IMR-90 (cell line): Measurements from ENCODE around the gene CDK5R1. TPM values are rescaled to one million over a fixed set of nuclear protein-coding genes. Genes with fewer than 3 reads are reported as not detected.
A peak's percentile ranks its signal among the peaks of the same experiment; 100 is the strongest.

Source experiments
- ATAC-seq: fragments of 200-7000 bp; cut with Tn5 transposase; 2 replicates; pipeline ENCODE4 v1.9.1; 2020; ENCODE audit warnings: low read depth, mild to moderate bottlenecking, moderate library complexity
- Bru-seq: library from RNA; stranded (reverse); fragments of 400-500 nt; gene quantifications from one replicate; lab custom pipeline; 2021; lab: Mats Ljungman, UMichigan
- BruChase-seq, 2 experiments: library from RNA; stranded (reverse); fragments of 400-500 nt; gene quantifications; one replicate each; lab custom pipeline; 2021; lab: Mats Ljungman, UMichigan
- BruUV-seq: library from RNA; stranded (reverse); fragments of 400-500 nt; replicated peaks from 2 replicates; lab custom pipeline; 2021; lab: Mats Ljungman, UMichigan
- CTCF ChIA-PET: fragments of 300-600 bp; formaldehyde crosslinking; extraction: SDS; loops from one replicate; lab custom pipeline; 2021; ENCODE audit warnings: antibody characterized with exemption; lab: Yijun Ruan, JAX
- POLR2A ChIA-PET: fragments of 300-600 bp; sonication (Branson Sonifier 250); formaldehyde crosslinking; loops from one replicate; lab custom pipeline; 2022; ENCODE audit warnings: antibody characterized with exemption; ENCODE audit not compliant: unreplicated experiment; lab: Charles Lee
- DNase-seq: peaks from one replicate; pipeline ENCODE4 v3.0.0; 2013
- H2AFZ ChIP-seq: replicated peaks from 2 replicates; pipeline ENCODE3; 2013; ENCODE audit warnings: low read length, mild to moderate bottlenecking; ENCODE audit not compliant: poor library complexity
- H2AK5ac ChIP-seq: 2 replicates; pipeline ENCODE4 v1.6.1; 2013; ENCODE audit warnings: low read depth, low read length, inconsistent platforms
- H2AK9ac ChIP-seq: replicated peaks from 2 replicates; pipeline ENCODE3; 2013; ENCODE audit warnings: mild to moderate bottlenecking, low read depth, low read length, moderate library complexity; ENCODE audit not compliant: poor library complexity
- H2BK120ac ChIP-seq: 2 replicates; pipeline ENCODE4 v1.6.1; 2013; ENCODE audit warnings: low read depth, low read length, inconsistent platforms
- H2BK15ac ChIP-seq: 3 replicates; pipeline ENCODE4 v1.6.1; 2013; ENCODE audit warnings: low read depth, low read length, inconsistent platforms
- H2BK20ac ChIP-seq: 2 replicates; pipeline ENCODE4 v1.6.1; 2013; ENCODE audit warnings: low read depth, mild to moderate bottlenecking, inconsistent platforms, low read length, moderate library complexity
- H2BK5ac ChIP-seq: 2 replicates; pipeline ENCODE4 v1.6.1; 2013; ENCODE audit warnings: mild to moderate bottlenecking, low read depth, low read length, inconsistent platforms; ENCODE audit not compliant: poor library complexity, severe bottlenecking
- H3K14ac ChIP-seq: replicated peaks from 2 replicates; pipeline ENCODE4 v1.6.1; 2013; ENCODE audit warnings: low read depth, low read length, inconsistent platforms
- H3K18ac ChIP-seq: 2 replicates; pipeline ENCODE4 v1.6.1; 2013; ENCODE audit warnings: low read depth, low read length, control low read depth
- H3K23ac ChIP-seq: 2 replicates; pipeline ENCODE4 v1.6.1; 2013; ENCODE audit warnings: low read depth, low read length, inconsistent platforms
- H3K27ac ChIP-seq: 2 replicates; pipeline ENCODE4 v1.5.1; 2013; ENCODE audit warnings: mild to moderate bottlenecking, control low read depth, low read length; ENCODE audit not compliant: insufficient read depth
- H3K27me3 ChIP-seq: 2 replicates; pipeline ENCODE4 v1.6.1; 2013; ENCODE audit warnings: low read length; ENCODE audit not compliant: control insufficient read depth, insufficient read depth
- H3K36me3 ChIP-seq: 2 replicates; pipeline ENCODE4 v1.6.1; 2013; ENCODE audit warnings: low read length, mixed read lengths; ENCODE audit not compliant: control insufficient read depth, insufficient read depth
- H3K4ac ChIP-seq: 2 replicates; pipeline ENCODE4 v1.6.1; 2013; ENCODE audit warnings: low read depth, low read length, inconsistent platforms
- H3K4me1 ChIP-seq: 2 replicates; pipeline ENCODE4 v1.6.1; 2013; ENCODE audit warnings: low read length, mixed read lengths; ENCODE audit not compliant: control insufficient read depth, insufficient read depth
- H3K4me2 ChIP-seq: 2 replicates; pipeline ENCODE4 v1.6.1; 2013; ENCODE audit warnings: low read depth, mild to moderate bottlenecking, control low read depth, low read length, moderate library complexity
- H3K4me3 ChIP-seq: 2 replicates; pipeline ENCODE4 v1.5.1; 2013; ENCODE audit warnings: low read depth, mild to moderate bottlenecking, control low read depth, low read length, moderate library complexity; ENCODE audit not compliant: insufficient read depth
- H3K56ac ChIP-seq: 2 replicates; pipeline ENCODE4 v1.6.1; 2013; ENCODE audit warnings: low read length, inconsistent platforms; ENCODE audit not compliant: insufficient read depth; ENCODE audit errors: extremely low read depth
- H3K79me1 ChIP-seq, 2 experiments: 2 replicates each; pipeline ENCODE4 v1.6.1; 2013; ENCODE audit warnings: low read length in 2 of 2, inconsistent platforms in 1 of 2, low read depth in 1 of 2
- H3K9ac ChIP-seq: 2 replicates; pipeline ENCODE4 v1.6.1; 2013; ENCODE audit warnings: low read depth, low read length, control low read depth
- H3K9me1 ChIP-seq: 2 replicates; pipeline ENCODE4 v1.6.1; 2013; ENCODE audit warnings: low read length, inconsistent platforms; ENCODE audit not compliant: insufficient read depth
- H3K9me3 ChIP-seq: 2 replicates; pipeline ENCODE4 v1.6.1; 2013; ENCODE audit warnings: low read length; ENCODE audit not compliant: control insufficient read depth, insufficient read depth
- H4K20me1 ChIP-seq: 2 replicates; pipeline ENCODE4 v1.6.1; 2013; ENCODE audit warnings: low read length, inconsistent platforms; ENCODE audit not compliant: insufficient read depth
- H4K5ac ChIP-seq: 2 replicates; pipeline ENCODE4 v1.6.1; 2013; ENCODE audit warnings: mild to moderate bottlenecking, low read depth, low read length, control low read depth
- H4K8ac ChIP-seq, 2 experiments: 2 replicates each; pipeline ENCODE4 v1.6.1; 2013; ENCODE audit warnings: low read depth in 2 of 2, low read length in 2 of 2, control low read depth in 1 of 2, inconsistent platforms in 1 of 2
- H4K91ac ChIP-seq: 2 replicates; pipeline ENCODE4 v1.6.1; 2013; ENCODE audit warnings: low read depth, low read length, inconsistent platforms; ENCODE audit not compliant: insufficient read depth
- FOS ChIP-seq: fragments of 150-350 bp; IDR thresholded peaks from 2 replicates; pipeline ENCODE4 v1.6.1; 2016; ENCODE audit warnings: low read depth, low read length
- MAZ ChIP-seq: IDR thresholded peaks from 2 replicates; pipeline ENCODE4 v1.6.1; 2012; ENCODE audit warnings: low read depth, mild to moderate bottlenecking, low read length, improper control_type of control experiment, moderate library complexity, borderline replicate concordance
- MXI1 ChIP-seq: IDR thresholded peaks from 2 replicates; pipeline ENCODE4 v1.6.1; 2012; ENCODE audit warnings: low read depth, mild to moderate bottlenecking, low read length, moderate library complexity, borderline replicate concordance
- WGBS, 2 experiments: methylation state at CpG; one replicate each; pipeline versions ENCODE4 v1.1.5 to v1.1.7; 2013; ENCODE audit warnings: missing lambda C conversion rate in 2 of 2; ENCODE audit not compliant: insufficient read length in 1 of 2; ENCODE audit errors: extremely low coverage in 2 of 2; 5-methylcytosine and 5-hydroxymethylcytosine counted together
- dilution Hi-C: fragments of 300-500 bp; cut with HindIII; formaldehyde crosslinking; loops from one replicate; pipeline ENCODE4 v1.14.3; 2018; ENCODE audit warnings: low sequenced_read_pairs; ENCODE audit not compliant: unreplicated experiment
- in situ Hi-C: fragments of 300-500 bp; cut with MboI; formaldehyde crosslinking; loops from 3 replicates; pipeline ENCODE4 v1.14.3; 2019; ENCODE audit warnings: low sequenced_read_pairs, inconsistent platforms, mixed read lengths
- intact Hi-C: fragments of 100-400 bp; cut with micrococcal nuclease; formaldehyde crosslinking; loops from 2 replicates; pipeline ENCODE4 v1.10.0; 2022
- long read RNA-seq: library from polyadenylated mRNA; unstranded; transcript quantifications from one replicate; pipeline ENCODE4 v2.0.0, GENCODE V29; 2021; ENCODE audit not compliant: unreplicated experiment
- polyA plus RNA-seq, 3 experiments: library from polyadenylated mRNA; depleted of rRNA; stranded (reverse); fragments of >200 nt; gene quantifications; 2 replicates each; pipeline ENCODE4 v1.2.3, GENCODE V29; 2012; ENCODE audit warnings: low replicate concordance in 1 of 3
- total RNA-seq: library from RNA; depleted of rRNA; stranded (reverse); fragments of >200 nt; gene quantifications from 2 replicates; pipeline ENCODE4 v1.2.3, GENCODE V29; 2012; rRNA removed

Gene CDK5R1
- total RNA-seq (0.36 and 0.56 TPM in 2 replicates), polyA plus RNA-seq (2012; rRNA removed) (0.67 and 0.74 TPM in 2 replicates), Bru-seq, nascent RNA (percentile 39 among the genes with signal in this experiment), BruChase-seq, experiment 1, labeled RNA remaining after a 6-hour chase (percentile 48 among the genes with signal in this experiment), BruChase-seq, experiment 2, labeled RNA remaining after a 2-hour chase (percentile 47 among the genes with signal in this experiment)
- polyA plus RNA-seq (2012; cell fraction: cytosol; rRNA removed) = 0.35 and 0.46 TPM in 2 replicates
- polyA plus RNA-seq (2012; cell fraction: nucleus; rRNA removed; ENCODE audit: low replicate concordance) = 1.4 and 1.8 TPM in 2 replicates
- long read RNA-seq, full-length matches to known transcripts = 1 of 2 reads
- long read RNA-seq, partial matches to known transcripts = 0 of 2 reads
- long read RNA-seq, other reads (novel, unspliced or antisense) = 1 of 2 reads

GRCh38 chr17:32486701-32487472, at the start of gene CDK5R1:
Gene CDK5R1, plus strand, starts transcription at chr17:32486993. Its CDS starts 628 bp downstream, at chr17:32487621.
- TF ChIP-seq MAZ = peak; percentile 2; the same call in 1 of the 2 replicates
- TF ChIP-seq MXI1 = peak; percentile 76; the same call in 1 of the 2 replicates
- TF ChIP-seq FOS = no peak
- intact Hi-C loops = loop anchor here (5.0 kb wide), 1 partner anchor 170 kb away; no protein-coding TSS in a partner anchor
- H4K91ac ChIP-seq = no peak within 1 kb of the TSS
- H3K14ac ChIP-seq = no peak within 1 kb of the TSS
- peaks cover 6% of the 10 kb centered on the region for H3K9me1 ChIP-seq
- dilution Hi-C loops = no loop called here
- no peak within 1 kb of the TSS for H3K18ac ChIP-seq
- no peak within 1 kb of the TSS for H2BK5ac ChIP-seq
- WGBS, 2 experiments = 0% methylated on average over 68 of the region's 135 CpGs; no CpG with 5 or more reads in 1 of the 2 experiments
- H3K27ac ChIP-seq = no peak within 1 kb of the TSS; the same call in 1 of the 2 replicates
- H4K8ac ChIP-seq = peak within 1 kb of the TSS; percentile 43 to 52; a peak in 1 of 4 replicates
- no peak within 1 kb of the TSS for H2BK120ac ChIP-seq
- H3K27me3 ChIP-seq = no peaks in the 10 kb centered on the region
- H3K9ac ChIP-seq = no peak within 1 kb of the TSS; the same call in 1 of the 2 replicates
- H3K79me1 ChIP-seq = peaks cover 0 to 6% of the 10 kb centered on the region in 2 experiments; a peak in 2 of 4 replicates
- H3K23ac ChIP-seq = peak within 1 kb of the TSS; percentile 38; the same call in 1 of the 2 replicates
- CTCF ChIA-PET = interaction anchor here (0.6 to 0.8 kb wide), 2 partner anchors 172 to 227 kb away, joined by 3 to 6 read pairs; no protein-coding TSS in a partner anchor
- DNase-seq (peak; percentile 35), ATAC-seq (peak; percentile 82)
- H3K56ac ChIP-seq = no peak within 1 kb of the TSS
- H2AK9ac ChIP-seq = peak within 1 kb of the TSS; percentile 70
- POLR2A ChIA-PET = interaction anchor here (0.6 kb wide), 1 partner anchor 38 kb away, joined by 3 read pairs; no protein-coding TSS in a partner anchor
- peaks cover 4% of the 10 kb centered on the region; the same call in 1 of the 2 replicates for H4K20me1 ChIP-seq
- no peak within 1 kb of the TSS for H2BK15ac ChIP-seq
- peak within 1 kb of the TSS; percentile 47; the same call in 1 of the 2 replicates for H2AK5ac ChIP-seq
- peak within 1 kb of the TSS; percentile 93 for H3K4me2 ChIP-seq
- H3K36me3 ChIP-seq = peaks cover 5% of the 10 kb centered on the region; the same call in 1 of the 2 replicates
- H2AFZ ChIP-seq = peak within 1 kb of the TSS; percentile 93
- 0 out of 2 replicates have a peak within 1 kb of the TSS, but pooled peaks have one; percentile 25 for H3K4ac ChIP-seq
- H3K9me3 ChIP-seq = no peaks in the 10 kb centered on the region
- no peak within 1 kb of the TSS for H2BK20ac ChIP-seq
- no peak within 1 kb of the TSS; the same call in 1 of the 2 replicates for H4K5ac ChIP-seq
- H3K4me3 ChIP-seq = peak within 1 kb of the TSS; percentile 91
- no TSS peak for BruUV-seq
- H3K4me1 ChIP-seq = peaks cover 5% of the 10 kb centered on the region; the same call in 1 of the 2 replicates
- in situ Hi-C loops = loop anchor here (25.0 kb wide), 1 partner anchor 275 kb away; no protein-coding TSS in a partner anchor
